ENCODE measurements around the gene S1PR3.
"Not testable (repeated sequence)": the region's sequence is repeated elsewhere in the genome, so short reads cannot be mapped to it uniquely, and the experiment has no call there.

The S1PR3 gene

DNA sequence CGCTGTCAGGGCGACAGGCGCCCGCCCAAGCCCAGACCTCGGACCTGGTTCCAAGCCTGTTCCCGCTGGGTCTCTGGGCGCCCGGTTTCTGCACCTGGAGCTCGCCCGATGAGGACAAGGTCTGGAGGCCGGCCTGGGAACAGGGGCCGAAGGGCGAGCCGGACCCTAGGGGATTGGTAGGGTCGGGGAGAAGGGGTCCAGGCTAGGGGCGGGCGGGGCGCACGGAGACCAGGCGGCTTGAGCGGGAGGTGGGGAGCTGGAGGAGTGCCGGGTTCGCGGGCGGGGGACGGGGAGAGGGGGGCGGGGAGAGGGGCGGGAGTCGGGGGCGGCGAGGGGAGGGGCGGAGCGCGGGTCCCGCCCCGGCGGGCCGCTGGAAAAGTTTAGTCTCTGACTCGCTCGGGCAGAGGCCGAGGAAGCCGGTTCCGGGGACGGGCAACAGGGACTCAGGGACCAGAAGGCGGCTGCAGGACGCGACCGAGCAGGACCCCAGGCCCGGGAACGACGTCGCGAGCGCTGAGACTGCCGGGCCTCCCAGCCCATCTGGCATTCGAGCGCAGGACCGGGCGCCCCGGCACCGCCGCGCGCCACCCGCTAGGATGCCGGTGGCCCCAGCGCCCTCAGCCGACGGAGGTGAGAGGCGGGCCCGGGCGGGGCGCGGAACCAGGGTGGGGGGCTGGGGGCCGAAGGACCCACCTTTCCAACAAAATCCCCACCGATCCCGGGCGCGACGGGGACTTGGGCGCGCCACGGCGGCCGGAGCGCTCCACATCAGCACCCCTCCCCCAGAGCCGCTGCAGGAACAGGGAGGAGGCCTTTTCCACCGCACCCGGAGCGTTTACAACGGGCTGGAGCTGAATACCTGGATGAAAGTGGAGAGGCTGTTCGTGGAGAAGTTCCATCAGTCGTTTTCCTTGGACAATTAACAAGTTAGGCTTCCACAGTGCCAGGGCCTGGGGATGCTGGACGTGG lies at the start of gene S1PR3:
Gene S1PR3, plus strand, starts transcription at position 403 of the 969 bp plus-strand sequence. CDS start 9,733 bp downstream, outside the sequence.
- DNase-seq: no peak

DNA sequence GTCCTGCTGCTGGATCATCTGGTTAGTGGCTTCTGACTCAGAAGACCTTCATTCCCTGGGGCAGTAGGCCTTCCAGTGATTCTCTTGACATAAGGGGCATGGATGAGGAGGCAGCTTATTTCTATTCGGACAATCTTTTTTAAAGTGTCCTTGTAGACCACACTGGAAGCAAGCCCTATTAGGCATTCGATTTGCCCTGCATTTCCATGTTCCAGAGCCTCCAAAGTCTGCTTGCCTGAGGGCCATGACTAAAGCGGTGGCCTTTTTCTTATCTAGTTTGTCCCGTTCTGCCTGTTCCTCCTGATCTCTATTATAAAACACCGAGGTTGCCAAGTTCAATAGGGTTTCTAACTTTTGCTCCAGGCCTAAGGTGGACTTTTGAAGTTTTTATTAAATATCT lies 49.7 kb upstream of the S1PR3 start:
- not testable (repeated sequence) for DNase-seq

- no peak for DNase-seq
Measured at GRCh38 chr9:88942411-88942810, 48.9 kb upstream of the S1PR3 start.

DNA sequence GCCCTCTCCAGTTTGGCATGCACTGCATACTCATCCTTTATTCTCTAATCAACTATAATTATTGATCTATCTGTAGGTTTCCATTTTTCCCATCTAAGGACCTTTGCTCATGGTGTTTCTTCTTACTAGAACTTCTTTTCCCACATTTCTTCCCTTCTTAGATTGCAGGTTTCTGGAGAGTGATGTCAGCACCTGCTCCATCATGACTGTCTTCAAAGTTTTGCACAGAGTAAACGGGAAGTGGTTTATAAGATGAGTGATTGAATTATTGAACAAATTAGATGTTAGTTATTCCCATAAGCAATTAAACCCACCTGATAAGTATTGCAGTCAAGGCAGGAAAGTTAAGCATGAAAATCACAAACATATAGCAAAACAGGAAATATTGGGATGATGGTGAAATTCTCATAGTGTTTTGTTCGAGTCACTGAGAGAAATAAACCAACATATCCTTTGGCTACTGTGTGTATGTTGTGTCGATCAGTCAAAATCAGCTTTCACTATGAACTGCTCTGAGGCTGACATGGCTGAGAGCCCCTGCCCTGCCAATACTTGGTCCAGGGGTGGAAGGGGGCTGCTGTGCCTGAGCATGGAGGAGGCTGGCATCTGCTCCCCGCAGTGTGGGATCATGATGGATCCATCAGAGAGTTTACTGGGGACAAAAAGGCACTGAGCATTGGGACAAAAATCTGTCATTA lies 45.5 kb upstream of the S1PR3 start:
- no peak for DNase-seq

DNA sequence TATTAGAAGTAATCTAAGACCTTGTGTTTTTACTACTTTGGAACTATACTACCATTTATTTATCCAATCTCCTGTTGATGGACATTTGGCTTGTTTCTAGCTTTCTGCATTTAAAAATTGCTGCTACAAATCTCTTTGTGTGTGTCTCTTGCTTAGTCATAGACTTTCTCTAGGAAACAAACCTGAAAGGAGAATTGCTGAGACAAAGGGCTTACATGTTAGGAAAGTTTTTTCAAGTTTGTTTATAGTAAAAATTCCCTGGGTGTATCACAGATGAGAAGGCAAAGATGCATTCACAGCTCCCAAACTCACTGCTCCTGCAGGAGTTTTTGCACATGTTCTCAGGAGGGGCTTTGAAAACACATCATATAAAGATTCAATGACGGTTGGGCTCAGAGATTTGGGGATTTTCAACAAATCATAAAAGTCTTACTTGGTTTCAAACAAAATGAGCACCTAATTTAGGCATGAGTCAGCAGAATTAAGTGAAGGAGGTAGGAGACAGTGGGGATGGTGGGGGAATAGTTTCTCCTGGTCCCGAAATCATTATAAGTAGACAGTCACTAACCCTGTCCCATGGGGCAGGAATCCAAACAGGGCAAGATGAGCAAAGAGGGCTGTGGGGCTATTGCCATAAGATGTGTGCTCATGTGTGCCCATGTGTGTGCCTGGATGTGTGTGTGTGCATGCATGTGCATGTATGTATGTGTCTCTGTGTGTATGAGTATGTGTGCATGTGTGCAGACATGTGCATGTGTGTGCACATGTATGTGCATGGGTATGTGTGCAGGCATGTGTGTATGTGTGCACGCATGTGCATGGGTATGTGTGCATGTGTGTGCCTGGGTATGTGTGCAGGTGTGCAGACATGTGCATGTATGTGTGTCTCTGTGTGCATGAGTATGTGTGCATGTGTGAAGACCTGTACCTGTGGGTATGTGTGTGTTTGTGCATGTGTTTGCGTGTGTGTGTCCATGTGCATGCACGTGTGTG lies 43.4 kb upstream of the S1PR3 start:
- DNase-seq: no peak

DNA sequence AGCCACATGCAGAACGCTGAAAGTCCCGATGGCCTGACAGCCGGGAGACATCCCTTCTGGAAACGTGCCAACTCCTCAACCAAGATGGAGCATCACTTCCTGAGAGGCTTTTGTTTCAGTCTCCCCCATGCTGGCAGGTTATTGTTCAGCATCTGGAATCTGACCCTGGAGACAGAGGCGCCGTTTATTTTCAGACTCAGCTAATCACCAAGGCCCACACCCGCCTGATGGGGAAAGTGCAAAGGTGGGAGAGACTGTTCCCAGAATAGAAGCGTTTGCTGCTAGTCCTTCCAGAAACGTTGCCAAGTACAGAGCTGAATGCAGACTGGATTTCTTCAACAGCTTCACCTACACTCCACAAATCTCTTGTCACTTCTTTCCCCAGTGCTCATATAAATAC lies 41.8 kb upstream of the S1PR3 start:
- no peak for DNase-seq

GRCh38 chr9:88949961-88950340 lies 41.3 kb upstream of the S1PR3 start:
- no peak for DNase-seq

DNA sequence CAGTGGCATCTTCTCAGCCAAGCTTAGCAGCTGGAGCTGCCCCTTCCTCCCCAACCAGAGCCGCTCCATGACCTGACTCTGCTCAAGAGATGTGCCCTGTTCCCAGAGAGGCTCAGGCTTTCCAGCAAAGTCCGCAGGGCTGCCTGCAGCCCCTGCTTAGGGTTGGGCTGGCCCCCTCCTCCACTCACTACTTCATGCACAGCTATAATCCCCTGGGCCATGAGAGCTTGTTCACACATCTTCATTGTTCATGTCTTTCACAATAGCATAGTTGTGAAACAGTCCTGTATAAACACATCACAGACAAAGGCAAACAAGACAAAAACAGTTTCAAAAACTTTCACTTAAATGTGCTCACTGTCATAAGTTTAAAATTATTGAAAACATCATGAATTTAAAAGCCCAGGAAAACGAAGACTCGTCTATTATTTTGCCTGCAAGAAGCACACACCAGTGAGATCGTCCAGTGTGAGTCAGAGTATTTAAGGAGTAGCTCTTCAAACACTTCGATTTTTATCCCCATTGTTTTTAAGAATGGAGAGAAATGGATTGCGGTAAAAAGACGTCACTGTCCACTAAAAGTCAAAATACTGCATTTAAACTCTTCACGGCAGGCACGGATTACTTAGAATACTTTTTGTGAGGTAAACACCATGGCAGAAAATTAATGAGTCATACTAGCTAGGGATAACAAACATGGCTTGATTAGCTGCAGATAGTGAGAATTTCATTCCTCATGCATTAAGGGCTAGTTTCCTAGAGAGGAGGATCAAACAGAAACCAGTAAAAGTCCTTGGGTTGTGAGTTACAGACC lies 40.7 kb upstream of the S1PR3 start:
- DNase-seq: no peak

- no peak for DNase-seq
Measured at GRCh38 chr9:88951155-88951542, 40.1 kb upstream of the S1PR3 start.

GRCh38 chr9:88952086-88952615 lies 39.1 kb upstream of the S1PR3 start:
- DNase-seq: no peak

DNA sequence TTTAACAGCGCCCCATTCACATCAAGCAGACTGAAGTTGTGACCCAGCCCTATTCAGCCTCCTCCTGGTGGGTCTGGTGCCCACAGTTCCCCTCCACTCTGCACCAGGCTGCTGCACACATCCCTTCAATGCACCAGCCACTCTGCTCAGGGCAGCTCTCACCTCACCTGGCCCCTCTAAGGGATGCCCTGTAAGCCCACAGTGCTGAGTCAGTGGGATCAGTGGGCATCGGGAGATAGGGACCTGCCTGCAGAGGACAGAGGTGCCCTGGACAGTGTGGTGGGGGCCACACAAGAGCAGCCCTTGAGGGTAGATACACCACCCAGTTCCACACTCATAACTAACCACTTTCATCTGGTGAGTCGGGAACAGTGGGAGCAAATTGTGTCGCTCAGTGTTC lies 38.3 kb upstream of the S1PR3 start:
- no peak for DNase-seq

GRCh38 chr9:88953381-88954029 lies 37.8 kb upstream of the S1PR3 start:
- DNase-seq: no peak

DNA sequence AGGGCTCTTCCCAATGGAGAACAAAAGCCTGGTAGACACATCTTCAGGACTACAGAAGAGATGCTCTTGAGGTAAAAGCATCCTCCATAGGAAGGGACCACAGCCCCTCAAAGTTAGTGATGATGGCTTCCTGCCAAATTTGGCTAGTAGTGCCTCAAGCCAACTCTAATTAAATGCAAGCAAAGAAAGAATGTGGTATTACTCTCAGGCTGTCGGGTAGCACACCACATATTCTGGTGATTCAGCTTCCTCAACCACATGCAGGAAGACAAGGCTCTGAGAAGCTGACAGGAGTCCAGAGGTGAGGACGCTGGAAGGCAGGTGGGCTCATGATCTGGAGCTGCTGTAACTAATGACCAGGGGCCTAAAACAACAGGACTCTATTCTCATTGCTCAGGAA lies 37.2 kb upstream of the S1PR3 start:
- no peak for DNase-seq

- no peak for DNase-seq
Measured at GRCh38 chr9:88957526-88957925, 33.7 kb upstream of the S1PR3 start.

DNA sequence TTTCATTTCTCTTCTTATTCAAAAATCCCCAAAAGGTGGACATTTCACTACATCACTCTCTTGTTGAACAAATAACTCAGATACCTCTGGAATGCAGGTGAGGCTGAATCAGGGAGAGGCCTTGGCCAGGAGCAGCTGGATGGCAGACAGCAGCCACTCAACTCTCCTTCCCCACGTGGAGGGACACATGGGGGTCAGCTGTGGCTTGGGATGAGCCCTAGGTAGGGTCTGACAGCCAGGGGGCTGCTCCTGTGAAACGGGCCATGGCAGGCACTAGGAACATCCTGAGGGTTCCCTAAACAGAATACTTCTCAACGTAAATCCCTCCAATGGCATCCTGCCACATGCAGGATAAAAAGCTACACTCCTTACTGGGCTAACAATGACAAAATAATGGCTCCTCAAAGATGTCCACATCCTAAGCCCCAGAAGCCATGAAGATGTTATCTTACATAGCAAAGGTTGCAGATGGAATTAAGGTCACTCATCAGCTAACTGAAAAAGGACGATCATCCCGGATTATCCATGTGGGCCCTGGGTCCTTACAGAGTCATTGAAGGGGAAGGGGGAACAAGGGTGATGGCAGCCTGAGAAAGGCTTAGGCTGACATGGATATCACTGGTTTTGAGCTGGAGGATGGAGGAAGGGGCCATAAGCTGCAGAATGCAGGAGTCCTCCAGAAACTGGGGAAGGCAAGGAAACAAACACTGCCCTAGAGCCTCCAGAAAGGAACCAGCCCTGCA lies 31.4 kb upstream of the S1PR3 start:
- DNase-seq: no peak

GRCh38 chr9:88960632-88961031 lies 30.6 kb upstream of the S1PR3 start:
- DNase-seq: no peak

GRCh38 chr9:88965473-88965872 lies 25.8 kb upstream of the S1PR3 start:
- no peak for DNase-seq

DNA sequence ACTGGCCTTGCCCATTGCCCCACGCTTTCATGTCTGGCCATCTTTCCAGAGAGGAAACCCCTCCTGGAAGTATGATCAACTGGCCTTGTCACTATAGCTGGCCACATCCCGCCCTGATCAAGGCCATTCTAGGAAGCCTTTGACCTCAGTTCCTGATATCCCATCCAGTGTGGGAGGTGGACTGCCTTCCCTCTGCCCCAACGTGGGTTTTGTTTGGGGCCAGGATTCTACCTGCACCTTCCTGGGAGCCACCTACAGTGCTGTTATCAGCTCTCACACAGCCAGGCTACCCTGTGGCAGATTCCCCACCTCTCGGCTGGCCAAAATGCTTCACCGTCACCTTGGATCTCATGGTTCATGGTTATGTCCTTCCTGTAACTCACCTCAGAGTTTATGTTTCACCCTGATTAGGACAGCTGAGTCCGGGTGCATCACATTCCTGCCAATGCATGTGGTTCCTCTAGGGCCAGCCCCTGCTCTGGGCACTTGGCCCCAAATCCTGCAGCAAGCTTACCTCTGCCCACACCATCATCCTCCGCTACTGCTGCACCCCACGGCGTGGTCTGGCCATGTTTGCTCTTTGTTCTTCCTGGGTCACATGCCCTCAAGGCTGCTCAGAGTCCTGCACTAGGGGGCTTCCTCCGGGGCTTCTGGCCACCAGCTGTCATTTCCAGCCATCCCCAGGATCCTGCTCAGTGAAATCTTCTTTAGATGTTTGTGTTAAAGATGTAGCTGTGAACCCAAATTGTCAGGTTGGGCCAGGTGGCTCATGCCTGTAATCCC lies 24.2 kb upstream of the S1PR3 start:
- no peak for DNase-seq

DNA sequence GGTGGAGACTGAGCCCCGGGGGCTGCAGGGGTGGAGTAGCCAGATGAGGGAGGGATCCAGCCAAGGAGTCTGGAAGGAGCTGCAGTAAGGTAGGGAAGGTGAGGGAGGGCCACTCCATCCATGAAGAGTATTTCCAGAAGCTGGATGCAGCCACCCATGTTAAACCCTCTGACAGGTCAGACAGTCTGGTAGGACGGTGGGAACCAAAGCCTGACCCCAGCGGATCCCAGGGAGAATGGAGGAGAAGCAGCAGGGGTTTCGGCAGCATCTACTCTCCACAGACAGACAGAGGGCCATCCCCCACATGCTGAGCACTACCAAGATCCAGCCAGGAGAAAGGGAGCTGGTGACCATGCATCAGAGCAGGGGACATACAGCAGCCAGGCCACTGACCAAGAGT lies 22.5 kb upstream of the S1PR3 start:
- no peak for DNase-seq

Data from DMS 273 treated with DMSO at 0.1 percent for 48 hours (cell line).